GM18499 (cell line): ENCODE data around the gene TMEM184A.

Experiments used
- ATAC-seq: cut with Tn5 transposase; IDR thresholded peaks from one replicate; pipeline ENCODE4 v1.9.1; 2021; ENCODE audit warnings: moderate number of reproducible peaks; ENCODE audit not compliant: insufficient read depth, unreplicated experiment

Gene TMEM184A

GRCh38 chr7:1493129-1493528 lies 62.9 kb downstream of the TMEM184A start:
- no peak for ATAC-seq

GRCh38 chr7:1492640-1493039 lies 63.4 kb downstream of the TMEM184A start:
- ATAC-seq, result no peak
